Activated CD4-positive, alpha-beta T cell treated with anti-CD3 and anti-CD28 coated beads, Interleukin-2, Interleukin-4, amounts not matched to agents 100 ng/mL and 50 ng/mL, durations not matched to agents 16 hours and 8 hours (primary cell): ENCODE measurements around the gene CD276.
A peak's percentile ranks its signal among the peaks of the same experiment; 100 is the strongest.
"Not testable (repeated sequence)": the region's sequence is repeated elsewhere in the genome, so short reads cannot be mapped to it uniquely, and the experiment has no call there.

Experiments used
- DNase-seq: peaks from one replicate; pipeline ENCODE4 v3.0.0-alpha.2; 2020; ENCODE audit warnings: low spot score

Gene CD276

DNA sequence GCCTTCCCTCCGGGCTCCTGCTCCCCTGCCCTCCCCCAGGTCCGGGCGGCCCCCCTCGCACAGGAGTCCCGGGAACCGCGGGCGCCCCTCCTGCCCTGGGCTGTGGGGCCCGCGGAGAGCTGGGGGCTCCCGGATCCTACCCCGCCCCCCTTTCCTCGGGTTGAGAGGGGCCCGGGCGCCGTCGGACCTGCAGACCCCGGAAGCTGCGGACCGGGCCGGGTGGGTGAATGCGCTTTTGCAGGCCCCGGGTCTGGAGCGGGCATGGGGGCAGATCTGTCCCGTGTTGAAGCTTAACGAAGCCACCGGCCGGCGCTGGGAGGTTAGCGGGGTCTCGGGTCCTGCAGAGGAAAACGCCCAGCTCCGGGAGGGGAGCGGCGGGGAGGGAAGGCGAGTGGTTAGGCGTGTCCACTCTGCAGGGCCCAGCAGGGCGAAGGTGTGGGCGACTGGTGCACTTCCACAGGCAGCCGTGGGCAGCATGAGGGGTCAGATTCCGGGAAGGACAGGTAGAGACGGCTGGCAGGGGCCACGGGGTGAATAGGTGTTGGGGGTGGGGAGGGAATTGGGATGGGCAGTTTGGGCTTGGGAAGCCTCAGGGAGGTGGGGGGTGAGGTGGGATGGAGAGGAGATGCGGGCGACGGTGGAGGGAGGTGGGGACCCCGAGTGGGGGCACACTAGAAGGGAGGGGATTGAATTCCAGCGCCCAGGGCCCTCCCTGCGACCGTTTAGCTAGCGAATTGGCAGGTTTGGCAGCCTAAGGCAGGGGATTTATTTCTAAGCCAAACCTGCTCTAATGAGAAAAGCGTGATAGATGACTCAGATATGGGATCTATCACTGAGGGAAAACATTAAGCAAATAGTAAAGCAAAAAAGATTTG lies 635 bp downstream of the CD276 start:
- DNase-seq, result no peak

DNA sequence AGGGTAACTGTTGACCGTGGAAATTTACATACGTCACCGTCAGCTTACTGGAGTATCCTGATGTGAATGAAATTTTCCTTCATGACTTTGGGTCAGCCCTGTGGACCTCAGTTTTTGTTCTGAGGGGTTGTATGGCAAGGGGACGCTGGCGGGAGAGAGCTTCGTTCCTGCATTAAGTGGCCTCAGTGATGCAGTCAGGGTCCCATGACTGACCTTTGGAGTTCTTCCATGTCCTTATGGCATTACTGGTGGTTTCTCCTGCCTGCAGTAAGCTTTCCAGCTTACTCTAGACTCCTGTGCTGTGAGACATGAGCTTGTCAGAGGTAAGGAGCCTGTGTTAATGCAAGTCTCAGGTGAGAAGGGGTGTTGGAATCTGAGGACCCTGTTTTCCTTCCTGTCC lies 1.8 kb downstream of the CD276 start:
- DNase-seq, result no peak

DNA sequence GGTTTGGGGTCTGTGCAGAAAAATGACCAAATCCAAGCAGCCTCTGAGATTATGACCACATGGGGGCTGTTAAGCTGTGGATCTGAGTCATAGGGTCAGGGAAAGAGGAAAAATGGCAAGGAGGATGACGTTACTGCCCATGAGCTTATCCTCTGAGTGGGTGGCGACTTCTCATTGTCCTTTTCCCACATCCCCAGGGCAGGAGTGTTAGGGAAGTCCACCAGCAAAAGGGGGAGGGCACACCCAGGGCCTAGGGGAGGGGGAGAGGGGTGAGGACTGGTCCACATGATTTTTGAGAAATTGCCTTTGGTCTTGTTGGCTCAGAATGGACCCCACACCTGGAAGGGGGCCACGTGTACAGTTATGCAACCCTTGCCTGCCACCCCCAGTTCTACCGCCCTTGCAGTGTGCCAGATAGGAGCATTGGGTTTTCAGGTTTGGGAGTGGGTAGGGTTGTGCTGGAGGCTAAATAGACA lies 2.6 kb downstream of the CD276 start:
- no peak for DNase-seq

GRCh38 chr15:73687351-73687750 lies 3.2 kb downstream of the CD276 start:
- no peak for DNase-seq

- no peak for DNase-seq
Observed at GRCh38 chr15:73688455-73688854, 4.3 kb downstream of the CD276 start.

DNA sequence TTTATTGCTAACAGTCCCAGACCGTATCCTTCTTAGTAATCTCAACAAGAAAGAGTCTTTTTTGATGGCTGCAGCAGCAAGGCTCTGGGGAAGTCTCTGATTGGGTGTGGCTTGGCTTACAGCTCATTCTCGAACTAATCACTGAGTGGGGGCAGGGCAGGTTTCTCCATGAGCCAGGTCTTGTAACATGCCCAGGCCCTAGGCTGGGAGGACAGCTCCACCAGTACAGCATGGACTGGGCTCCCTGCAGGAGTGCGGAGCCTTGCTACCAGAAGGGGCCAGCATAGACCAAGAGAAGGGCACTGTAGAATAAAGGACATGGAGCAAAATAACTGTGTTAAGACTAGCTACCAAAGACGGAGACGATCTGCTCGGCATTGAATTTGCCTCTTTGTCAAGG lies 7.2 kb downstream of the CD276 start:
- peak; percentile 21 for DNase-seq

DNA sequence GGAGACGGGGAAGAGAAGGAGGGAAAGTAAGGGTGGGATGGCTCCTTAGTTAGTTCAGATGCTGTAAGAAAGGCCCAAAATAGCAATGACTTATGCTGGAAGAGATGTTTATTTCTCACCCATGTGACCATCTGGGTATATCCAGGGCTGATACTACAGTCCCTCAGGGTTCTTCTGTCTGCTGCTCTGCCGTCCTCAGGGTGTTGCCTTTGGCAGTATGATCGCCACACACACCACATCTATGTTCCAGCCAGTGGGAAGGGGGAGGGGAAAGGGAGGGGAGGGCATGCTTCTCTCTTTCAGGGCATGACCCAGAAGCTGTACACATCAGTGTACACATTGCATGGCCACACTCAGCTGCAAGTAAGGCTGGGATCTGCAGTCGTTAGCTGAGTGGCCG lies 10.2 kb downstream of the CD276 start:
- DNase-seq, result no peak

- no peak for DNase-seq
Observed at GRCh38 chr15:73695773-73696640, 11.8 kb downstream of the CD276 start.

DNA sequence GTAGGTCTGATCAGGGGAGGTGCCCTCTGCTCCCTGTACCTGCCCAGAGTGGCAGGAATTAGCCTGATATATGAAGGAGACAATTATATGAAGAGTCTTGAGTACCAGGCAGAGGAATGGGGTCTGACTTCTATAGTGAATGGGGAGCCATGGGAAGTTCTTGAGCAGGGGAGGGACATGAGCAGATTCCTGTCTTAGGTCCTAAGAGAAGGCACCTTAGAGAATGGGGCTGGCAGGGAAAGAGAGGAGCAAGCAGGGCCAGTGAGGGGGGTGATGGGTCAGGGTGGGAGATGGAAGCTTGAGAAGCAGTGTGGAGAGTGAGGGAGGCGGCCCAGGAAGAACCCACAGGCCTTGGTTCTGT lies 12.4 kb downstream of the CD276 start:
- DNase-seq, result no peak

DNA sequence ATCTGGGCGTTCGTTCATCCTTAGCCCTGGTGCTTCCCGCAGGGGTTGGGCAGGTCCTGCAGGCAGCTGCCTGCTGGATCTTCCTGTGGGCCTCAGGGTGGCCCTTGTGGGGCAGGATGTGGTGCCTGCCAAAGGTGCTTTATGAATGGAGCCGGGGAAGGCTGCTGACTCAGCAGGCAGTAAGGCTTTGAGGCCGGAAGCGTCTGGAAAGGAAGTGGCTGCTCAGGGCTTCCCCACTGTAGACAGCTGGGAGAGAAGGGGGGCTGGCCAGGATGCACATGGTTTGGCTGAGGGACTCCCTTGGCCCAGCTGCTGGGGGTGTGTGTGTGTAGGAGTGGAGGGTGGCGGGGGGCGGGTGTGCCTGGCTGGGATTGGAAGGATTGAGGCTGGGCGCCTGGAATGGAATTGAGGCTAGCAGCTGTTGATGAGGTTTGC lies 12.9 kb downstream of the CD276 start:
- DNase-seq, result peak; percentile 92

- no peak for DNase-seq
Observed at GRCh38 chr15:73699249-73700040, 15.3 kb downstream of the CD276 start.

GRCh38 chr15:73700041-73700842 lies 16.1 kb downstream of the CD276 start:
- peak; percentile 83 for DNase-seq

DNA sequence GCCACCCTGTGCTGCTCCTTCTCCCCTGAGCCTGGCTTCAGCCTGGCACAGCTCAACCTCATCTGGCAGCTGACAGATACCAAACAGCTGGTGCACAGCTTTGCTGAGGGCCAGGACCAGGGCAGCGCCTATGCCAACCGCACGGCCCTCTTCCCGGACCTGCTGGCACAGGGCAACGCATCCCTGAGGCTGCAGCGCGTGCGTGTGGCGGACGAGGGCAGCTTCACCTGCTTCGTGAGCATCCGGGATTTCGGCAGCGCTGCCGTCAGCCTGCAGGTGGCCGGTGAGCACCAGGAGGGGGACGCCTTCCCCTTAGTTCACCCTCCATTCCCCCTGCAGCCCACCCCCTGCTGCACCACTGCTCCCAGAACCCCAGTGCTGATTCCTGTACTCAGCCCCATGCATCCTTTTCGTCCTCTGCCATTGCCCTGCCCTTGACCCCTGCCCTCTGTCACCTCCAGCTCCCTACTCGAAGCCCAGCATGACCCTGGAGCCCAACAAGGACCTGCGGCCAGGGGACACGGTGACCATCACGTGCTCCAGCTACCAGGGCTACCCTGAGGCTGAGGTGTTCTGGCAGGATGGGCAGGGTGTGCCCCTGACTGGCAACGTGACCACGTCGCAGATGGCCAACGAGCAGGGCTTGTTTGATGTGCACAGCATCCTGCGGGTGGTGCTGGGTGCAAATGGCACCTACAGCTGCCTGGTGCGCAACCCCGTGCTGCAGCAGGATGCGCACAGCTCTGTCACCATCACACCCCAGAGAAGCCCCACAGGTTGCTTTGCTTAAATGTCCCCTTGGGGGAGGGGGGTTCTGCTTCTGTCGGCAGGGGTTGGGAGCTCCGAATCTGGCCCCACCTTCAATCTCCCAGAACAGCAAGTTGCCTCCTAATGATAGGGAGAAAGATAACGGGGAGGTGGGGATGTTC lies 18.4 kb downstream of the CD276 start:
- not testable (repeated sequence) for DNase-seq

GRCh38 chr15:73703601-73704000 lies 19.4 kb downstream of the CD276 start:
- not testable (repeated sequence) for DNase-seq

DNA sequence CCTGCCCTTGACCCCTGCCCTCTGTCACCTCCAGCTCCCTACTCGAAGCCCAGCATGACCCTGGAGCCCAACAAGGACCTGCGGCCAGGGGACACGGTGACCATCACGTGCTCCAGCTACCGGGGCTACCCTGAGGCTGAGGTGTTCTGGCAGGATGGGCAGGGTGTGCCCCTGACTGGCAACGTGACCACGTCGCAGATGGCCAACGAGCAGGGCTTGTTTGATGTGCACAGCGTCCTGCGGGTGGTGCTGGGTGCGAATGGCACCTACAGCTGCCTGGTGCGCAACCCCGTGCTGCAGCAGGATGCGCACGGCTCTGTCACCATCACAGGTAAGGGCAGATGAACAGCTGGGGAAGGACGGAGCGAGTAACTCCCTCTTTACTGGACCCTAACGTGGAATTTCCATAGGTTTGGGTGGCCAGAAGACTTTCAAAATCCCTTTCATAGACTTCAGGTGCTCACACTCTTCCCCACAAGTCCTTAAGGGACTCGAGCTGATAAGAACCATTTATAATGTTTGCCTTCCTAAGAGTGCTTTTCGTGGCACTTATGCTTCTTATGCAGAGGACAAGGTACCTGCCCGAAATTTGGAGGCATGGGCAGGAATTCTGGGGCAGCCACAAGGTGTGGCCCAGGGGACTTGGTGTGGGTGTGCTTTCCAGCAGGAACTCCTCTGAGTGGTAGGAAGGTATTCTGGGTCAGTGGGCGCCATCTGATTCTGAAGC lies 20.1 kb downstream of the CD276 start:
- not testable (repeated sequence) for DNase-seq

DNA sequence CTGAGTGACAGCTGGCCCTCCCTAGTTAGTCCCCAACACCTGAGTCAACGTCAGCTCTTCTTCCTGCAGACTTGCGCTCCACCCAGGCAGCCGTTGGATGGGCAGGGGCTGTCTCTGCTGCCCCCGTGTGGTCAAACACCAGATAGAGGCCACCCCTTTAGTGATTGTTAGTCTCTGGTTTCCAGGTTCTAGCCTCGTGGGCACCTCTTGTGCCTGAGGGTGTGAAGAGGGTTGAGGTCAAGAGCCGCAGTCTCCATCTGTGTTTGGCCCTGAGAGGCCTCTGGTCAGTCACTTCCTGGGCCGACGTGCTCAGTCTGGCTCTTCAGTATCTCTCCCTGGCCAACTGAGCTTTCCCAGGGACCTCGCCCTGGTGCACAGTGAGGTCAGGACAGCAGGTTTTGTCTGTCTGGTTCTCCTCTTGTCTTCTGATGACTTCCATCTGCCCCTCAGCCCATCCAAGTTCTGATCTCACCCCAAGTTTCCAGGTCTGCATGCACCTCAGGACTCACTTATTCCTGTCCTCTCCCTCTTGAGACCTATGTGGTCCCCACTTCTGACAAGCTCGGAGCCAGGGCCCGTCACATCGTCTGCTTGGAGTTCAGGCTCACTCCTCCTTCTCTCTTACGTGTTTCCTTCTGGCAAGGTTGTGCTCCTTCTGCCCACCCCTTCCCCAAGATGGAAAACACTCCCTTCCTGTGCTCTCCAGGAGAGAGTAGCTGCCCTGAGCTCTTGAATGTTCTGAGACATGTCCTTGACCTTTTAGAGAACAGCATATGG lies 20.9 kb downstream of the CD276 start:
- peak; percentile 75 for DNase-seq

GRCh38 chr15:73708691-73709090 lies 24.5 kb downstream of the CD276 start:
- no peak for DNase-seq

GRCh38 chr15:73709241-73709640 lies 25.1 kb downstream of the CD276 start:
- no peak for DNase-seq

DNA sequence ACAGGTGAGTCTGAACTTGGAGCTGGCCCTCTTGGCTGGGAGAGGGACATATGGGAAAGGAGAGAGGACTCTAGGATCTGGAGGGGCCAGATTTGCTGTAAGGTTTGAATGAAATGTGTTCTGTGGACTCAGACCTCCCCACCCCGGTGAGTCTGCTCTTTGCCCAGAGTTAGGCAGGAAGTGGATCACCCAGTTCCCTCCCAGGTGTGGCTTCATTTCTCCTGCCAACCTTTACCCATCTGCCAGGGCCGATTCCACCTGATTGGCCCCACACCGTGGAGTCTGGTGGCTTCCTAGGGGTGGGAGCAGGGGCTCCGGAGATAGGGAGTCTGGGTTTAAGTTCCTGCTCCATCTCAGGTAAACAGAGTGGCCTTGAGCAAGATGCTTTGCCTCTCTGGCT lies 25.5 kb downstream of the CD276 start:
- DNase-seq, result no peak
